SK-N-SH (cell line): Measurements from ENCODE around the gene ERMN. TPM values are rescaled to one million over a fixed set of nuclear protein-coding genes. Genes with fewer than 3 reads are reported as not detected.

Experiments used
- CTCF ChIA-PET: fragments of 300-600, 350-600 bp; formaldehyde crosslinking; extraction: SDS; loops from one replicate; lab custom pipeline; 2021; lab: Yijun Ruan, JAX
- POLR2A ChIA-PET: fragments of 350-600 bp; sonication (Branson Sonifier 250); formaldehyde crosslinking; extraction: SDS; loops from one replicate; lab custom pipeline; 2020; ENCODE audit warnings: antibody characterized with exemption, inconsistent platforms; lab: Yijun Ruan, JAX
- DNase-seq: peaks from one replicate; pipeline ENCODE4 v3.0.0; 2012
- H2AFZ ChIP-seq: fragments of 200-600 bp; sonication (generic); 2 replicates; pipeline ENCODE4 v1.8.1; 2016; ENCODE audit warnings: antibody characterized with exemption, mild to moderate bottlenecking, low read depth
- H3F3A ChIP-seq: fragments of 200-600 bp; sonication (generic); replicated peaks from 2 replicates; pipeline ENCODE3; 2016; ENCODE audit warnings: antibody characterized with exemption, mild to moderate bottlenecking; ENCODE audit not compliant: insufficient read depth
- H3K27ac ChIP-seq, 2 experiments: fragments of 200-500 bp in 1 of 2; fragments of 200-600 bp in 1 of 2; sonication (Bioruptor generic) in 1 of 2; sonication (generic), shearing (Covaris generic) in 1 of 2; 2 replicates each; pipeline versions ENCODE4 v1.5.1 to v1.6.1; 2014 to 2016; ENCODE audit warnings: low read depth in 2 of 2, inconsistent platforms in 1 of 2, low read length in 1 of 2, mild to moderate bottlenecking in 1 of 2, mixed read lengths in 1 of 2
- H3K27me3 ChIP-seq: fragments of 200-600 bp; sonication (generic), shearing (Covaris generic); 2 replicates; pipeline ENCODE4 v1.6.1; 2016; ENCODE audit warnings: mixed run types; ENCODE audit not compliant: insufficient read depth
- H3K36me3 ChIP-seq, 2 experiments: fragments of 200-500 bp in 1 of 2; fragments of 200-600 bp in 1 of 2; sonication (Bioruptor generic) in 1 of 2; sonication (generic) in 1 of 2; replicated peaks in 1 of 2; 2 replicates each; pipeline versions ENCODE3 to v1.5.1; 2014 to 2016; ENCODE audit warnings: low read length in 1 of 2, mild to moderate bottlenecking in 1 of 2; ENCODE audit not compliant: insufficient read depth in 2 of 2, control insufficient read depth in 1 of 2
- H3K4me1 ChIP-seq, 2 experiments: fragments of 200-500 bp in 1 of 2; fragments of 200-600 bp in 1 of 2; sonication (Bioruptor generic) in 1 of 2; sonication (generic), shearing (Covaris generic) in 1 of 2; 2 replicates each; pipeline versions ENCODE4 v1.5.1 to v1.6.1; 2014 to 2016; ENCODE audit warnings: low read depth in 1 of 2, low read length in 1 of 2, mixed run types in 1 of 2; ENCODE audit not compliant: insufficient read depth in 2 of 2, control insufficient read depth in 1 of 2
- H3K4me2 ChIP-seq: fragments of 200-600 bp; sonication (generic), shearing (Covaris generic); 2 replicates; pipeline ENCODE4 v1.6.1; 2017; ENCODE audit warnings: mixed run types
- H3K4me3 ChIP-seq, 2 experiments: fragments of 200-500 bp in 1 of 2; fragments of 200-600 bp in 1 of 2; sonication (Bioruptor generic) in 1 of 2; sonication (generic), shearing (Covaris generic) in 1 of 2; 2 replicates each; pipeline versions ENCODE4 v1.5.1 to v1.8.1; 2014 to 2016; ENCODE audit warnings: low read depth in 2 of 2, inconsistent platforms in 1 of 2, low read length in 1 of 2, mild to moderate bottlenecking in 1 of 2, mixed read lengths in 1 of 2, moderate library complexity in 1 of 2
- H3K79me2 ChIP-seq: fragments of 200-600 bp; sonication (generic); 2 replicates; pipeline ENCODE4 v1.8.1; 2017; ENCODE audit warnings: mild to moderate bottlenecking; ENCODE audit not compliant: insufficient read depth
- H3K9ac ChIP-seq: fragments of 200-600 bp; sonication (generic); 2 replicates; pipeline ENCODE4 v1.6.1; 2017; ENCODE audit warnings: mixed run types
- H3K9me2 ChIP-seq: fragments of 200-600 bp; sonication (generic); 2 replicates; pipeline ENCODE4 v1.6.1; 2017; ENCODE audit warnings: mixed run types
- H3K9me3 ChIP-seq: fragments of 200-600 bp; sonication (generic); 2 replicates; pipeline ENCODE4 v1.6.1; 2017; ENCODE audit warnings: mixed run types, mild to moderate bottlenecking, moderate library complexity
- H4K20me1 ChIP-seq: fragments of 200-600 bp; sonication (generic); 2 replicates; pipeline ENCODE4 v1.6.1; 2017; ENCODE audit warnings: mild to moderate bottlenecking, mixed run types; ENCODE audit not compliant: insufficient read depth
- CHD2 ChIP-seq: fragments of 150-350 bp; IDR thresholded peaks from 2 replicates; pipeline ENCODE4 v1.6.1; 2018; ENCODE audit warnings: low read length; ENCODE audit not compliant: partially characterized antibody
- CTCF ChIP-seq: fragments of 200-600 bp; sonication (generic); IDR thresholded peaks from 2 replicates; pipeline ENCODE4 v1.6.1; 2017; ENCODE audit warnings: antibody characterized with exemption, mild to moderate bottlenecking, moderate library complexity
- EP300 ChIP-seq, 2 experiments: IDR thresholded peaks; 2 replicates each; pipeline versions ENCODE4 v1.4.0 to v1.6.1; 2012; ENCODE audit warnings: borderline replicate concordance in 1 of 2, low read depth in 1 of 2, low read length in 1 of 2
- GATA2 ChIP-seq: sonication (generic); formaldehyde crosslinking; IDR thresholded peaks from 2 replicates; pipeline ENCODE4 v1.5.0; 2020; ENCODE audit warnings: mild to moderate bottlenecking, missing genetic modification reagents
- IRF3 ChIP-seq: fragments of 150-350 bp; IDR thresholded peaks from 2 replicates; pipeline ENCODE4 v1.6.1; 2016; ENCODE audit warnings: mild to moderate bottlenecking, low read depth, low read length
- JUND ChIP-seq: IDR thresholded peaks from 2 replicates; pipeline ENCODE4 v1.4.0; 2012
- MXI1 ChIP-seq: IDR thresholded peaks from 2 replicates; pipeline ENCODE4 v1.6.1; 2012; ENCODE audit warnings: mild to moderate bottlenecking, low read depth, low read length, improper control_type of control experiment
- NFIC ChIP-seq: IDR thresholded peaks from 2 replicates; pipeline ENCODE4 v1.4.0; 2012; ENCODE audit warnings: borderline replicate concordance
- POLR2AphosphoS5 ChIP-seq: IDR thresholded peaks from 2 replicates; pipeline ENCODE4 v1.6.1; 2012; ENCODE audit warnings: low read depth, low read length
- RCOR1 ChIP-seq: fragments of 150-350 bp; IDR thresholded peaks from 2 replicates; pipeline ENCODE4 v1.6.1; 2017; ENCODE audit warnings: antibody characterized with exemption, low read length
- RFX5 ChIP-seq: IDR thresholded peaks from 2 replicates; pipeline ENCODE4 v1.6.1; 2012; ENCODE audit warnings: mild to moderate bottlenecking, improper control_type of control experiment, low read length
- RXRA ChIP-seq: IDR thresholded peaks from 2 replicates; pipeline ENCODE4 v1.4.0; 2012; ENCODE audit warnings: low read depth, mild to moderate bottlenecking, borderline replicate concordance
- SIN3A ChIP-seq: IDR thresholded peaks from 2 replicates; pipeline ENCODE4 v1.6.1; 2012; ENCODE audit warnings: low read depth, mild to moderate bottlenecking, low read length, moderate library complexity, borderline replicate concordance
- SMC3 ChIP-seq: IDR thresholded peaks from 2 replicates; pipeline ENCODE4 v1.6.1; 2012; ENCODE audit warnings: low read depth, low read length, improper control_type of control experiment
- TEAD4 ChIP-seq: IDR thresholded peaks from 2 replicates; pipeline ENCODE4 v1.4.0; 2012; ENCODE audit warnings: mild to moderate bottlenecking, borderline replicate concordance; ENCODE audit not compliant: insufficient read depth
- YY1 ChIP-seq: IDR thresholded peaks from 2 replicates; pipeline ENCODE4 v1.4.0; 2012; ENCODE audit warnings: low read depth, mild to moderate bottlenecking
- WGBS: methylation state at CpG from one replicate; pipeline ENCODE4 v1.1.6; 2017; ENCODE audit warnings: low lambda C conversion rate; 5-methylcytosine and 5-hydroxymethylcytosine counted together
- polyA plus RNA-seq, 3 experiments: library from polyadenylated mRNA; depleted of rRNA; stranded (reverse); fragments of >200 nt; gene quantifications; 2 replicates each; pipeline ENCODE4 v1.2.3, GENCODE V29; 2012
- TF ChIP-seq, protein P1 (sequence below): IDR thresholded peaks from 2 replicates; pipeline ENCODE4 v1.4.0; 2012; ENCODE audit warnings: low read depth, borderline replicate concordance
- TF ChIP-seq, protein P2 (sequence below): IDR thresholded peaks from 2 replicates; pipeline ENCODE4 v1.4.0; 2012; ENCODE audit warnings: low read depth, borderline replicate concordance
- TF ChIP-seq, protein P3 (sequence below): IDR thresholded peaks from 2 replicates; pipeline ENCODE4 v1.4.0; 2012; ENCODE audit warnings: low read depth

Gene ERMN
- polyA plus RNA-seq, 1 of the 3 experiments (the other 2 are of a cell fraction) = not detected

GRCh38 chr2:157329524-157329923, 3.9 kb upstream of the ERMN start:
- Histone ChIP-seq H4K20me1 (no peaks in the 10 kb centered on the region), H3K9me2 (no peaks in the 10 kb centered on the region), H3K27me3 (peaks cover 23% of the 10 kb centered on the region; the same call in 1 of the 2 replicates), H3F3A (no peaks in the 10 kb centered on the region), H3K9me3 (no peaks in the 10 kb centered on the region), H3K4me1 (no peaks in the 10 kb centered on the region), H3K4me3 (no peak overlapping the region), H2AFZ (no peak overlapping the region), H3K27ac (no peak overlapping the region), H3K36me3 (no peaks in the 10 kb centered on the region), H3K9ac (no peak overlapping the region), H3K4me2 (no peak overlapping the region), H3K79me2 (no peaks in the 10 kb centered on the region)
- DNase-seq = no peak
- no peak for TF ChIP-seq JUND
- no peak for TF ChIP-seq YY1
- no peak for TF ChIP-seq RXRA
- TF ChIP-seq, protein P1, sequence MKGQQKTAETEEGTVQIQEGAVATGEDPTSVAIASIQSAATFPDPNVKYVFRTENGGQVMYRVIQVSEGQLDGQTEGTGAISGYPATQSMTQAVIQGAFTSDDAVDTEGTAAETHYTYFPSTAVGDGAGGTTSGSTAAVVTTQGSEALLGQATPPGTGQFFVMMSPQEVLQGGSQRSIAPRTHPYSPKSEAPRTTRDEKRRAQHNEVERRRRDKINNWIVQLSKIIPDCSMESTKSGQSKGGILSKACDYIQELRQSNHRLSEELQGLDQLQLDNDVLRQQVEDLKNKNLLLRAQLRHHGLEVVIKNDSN = no peak
- TF ChIP-seq CHD2 = no peak
- no peak for TF ChIP-seq RCOR1
- TF ChIP-seq RFX5 = no peak
- TF ChIP-seq POLR2AphosphoS5 = no peak
- no peak for TF ChIP-seq SIN3A
- TF ChIP-seq TEAD4 = no peak
- TF ChIP-seq IRF3 = no peak
- no peak for TF ChIP-seq MXI1
- TF ChIP-seq GATA2 (CRISPR knock-in tag) = no peak
- ChIA-PET POLR2A (no interaction called here), CTCF (no interaction called here)
- WGBS = 0% methylated on average over 4 of the region's 9 CpGs

DNA sequence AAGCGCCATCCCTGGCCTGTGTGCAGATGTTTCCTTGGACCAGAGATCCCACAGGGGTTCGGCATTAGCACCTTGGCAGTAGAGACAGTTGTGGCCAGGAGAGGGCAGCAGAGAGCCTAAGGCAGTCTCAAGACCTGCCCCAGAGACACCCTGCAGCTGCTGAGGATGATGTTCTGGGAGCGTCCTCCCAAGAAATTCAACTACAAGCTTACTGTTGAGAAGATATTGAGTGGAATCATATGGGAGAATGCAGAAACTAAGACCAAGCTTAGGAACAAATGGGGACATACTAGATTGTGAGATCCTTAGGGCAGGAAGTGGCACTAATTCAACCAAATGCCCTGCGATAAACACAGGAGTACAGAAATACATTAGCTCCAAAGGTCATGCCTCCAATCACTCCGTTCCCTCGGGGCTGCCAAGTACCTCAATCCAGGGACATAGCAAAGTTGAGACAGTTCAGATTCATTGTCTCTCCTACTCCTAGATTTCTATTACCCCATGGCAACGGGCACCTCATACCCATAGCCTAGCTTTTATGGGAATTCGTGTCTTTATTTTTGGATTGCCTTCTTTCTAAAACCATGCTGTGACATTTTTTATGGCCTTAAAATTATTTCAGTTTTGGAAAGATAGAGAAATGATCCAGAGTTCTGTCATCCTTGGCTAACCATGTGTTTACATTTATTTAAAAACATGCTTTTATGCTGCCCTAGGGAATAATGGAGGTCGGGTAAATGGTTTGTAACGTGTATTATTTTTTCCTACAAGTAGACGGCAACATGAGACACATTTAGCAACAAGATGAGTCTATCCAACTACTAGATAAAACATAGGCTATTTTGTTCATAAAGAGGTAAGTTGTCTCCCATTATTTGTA, 2.2 kb upstream of the ERMN start:
- Histone ChIP-seq H3K9me2 (no peaks in the 10 kb centered on the region), H3K27ac (no peak overlapping the region), H3K4me1 (no peaks in the 10 kb centered on the region), H3K4me3 (0 out of 4 replicates have a peak overlapping the region, but pooled peaks of 1 of the 2 experiments have one; percentile 22), H3K27me3 (peaks cover 31% of the 10 kb centered on the region; the same call in 1 of the 2 replicates), H3K79me2 (no peaks in the 10 kb centered on the region), H2AFZ (no peak overlapping the region), H3K9me3 (no peaks in the 10 kb centered on the region), H3K4me2 (no peak overlapping the region), H3K9ac (no peak overlapping the region), H3F3A (no peaks in the 10 kb centered on the region), H3K36me3 (no peaks in the 10 kb centered on the region), H4K20me1 (no peaks in the 10 kb centered on the region)
- DNase-seq = peak; percentile 53
- ChIA-PET CTCF (interaction anchor here (0.5 to 5.6 kb wide), 28 partner anchors 8 to 1951 kb away, joined by 3 to 67 read pairs (median 4); no protein-coding TSS in a partner anchor), POLR2A (no interaction called here)
- 8% methylated on average over 11 of the region's 11 CpGs for WGBS
- TF ChIP-seq SMC3 = peak; percentile 48
- TF ChIP-seq POLR2AphosphoS5 = no peak
- no peak for TF ChIP-seq EP300 (IDR thresholded peaks at IDR 0.05; ENCODE audit: borderline replicate concordance in 1 of 2, low read depth in 1 of 2, low read length in 1 of 2)
- TF ChIP-seq, protein P2, sequence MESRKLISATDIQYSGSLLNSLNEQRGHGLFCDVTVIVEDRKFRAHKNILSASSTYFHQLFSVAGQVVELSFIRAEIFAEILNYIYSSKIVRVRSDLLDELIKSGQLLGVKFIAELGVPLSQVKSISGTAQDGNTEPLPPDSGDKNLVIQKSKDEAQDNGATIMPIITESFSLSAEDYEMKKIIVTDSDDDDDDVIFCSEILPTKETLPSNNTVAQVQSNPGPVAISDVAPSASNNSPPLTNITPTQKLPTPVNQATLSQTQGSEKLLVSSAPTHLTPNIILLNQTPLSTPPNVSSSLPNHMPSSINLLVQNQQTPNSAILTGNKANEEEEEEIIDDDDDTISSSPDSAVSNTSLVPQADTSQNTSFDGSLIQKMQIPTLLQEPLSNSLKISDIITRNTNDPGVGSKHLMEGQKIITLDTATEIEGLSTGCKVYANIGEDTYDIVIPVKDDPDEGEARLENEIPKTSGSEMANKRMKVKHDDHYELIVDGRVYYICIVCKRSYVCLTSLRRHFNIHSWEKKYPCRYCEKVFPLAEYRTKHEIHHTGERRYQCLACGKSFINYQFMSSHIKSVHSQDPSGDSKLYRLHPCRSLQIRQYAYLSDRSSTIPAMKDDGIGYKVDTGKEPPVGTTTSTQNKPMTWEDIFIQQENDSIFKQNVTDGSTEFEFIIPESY = no peak
- TF ChIP-seq, protein P3, sequence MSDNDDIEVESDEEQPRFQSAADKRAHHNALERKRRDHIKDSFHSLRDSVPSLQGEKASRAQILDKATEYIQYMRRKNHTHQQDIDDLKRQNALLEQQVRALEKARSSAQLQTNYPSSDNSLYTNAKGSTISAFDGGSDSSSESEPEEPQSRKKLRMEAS = no peak
- TF ChIP-seq CTCF = peak; percentile 89
- no peak for TF ChIP-seq MXI1
- no peak for TF ChIP-seq RXRA
- TF ChIP-seq IRF3 = no peak
- no peak for TF ChIP-seq NFIC
